Mucosa of stomach (tissue), 1 donor: Measurements from ENCODE around the gene UNCX.
"Not testable (repeated sequence)": the region's sequence is repeated elsewhere in the genome, so short reads cannot be mapped to it uniquely, and the experiment has no call there.

ENCODE experiments used
- H3K27me3 ChIP-seq: one replicate; pipeline ENCODE4 v1.7.0; 2013; ENCODE audit warnings: mild to moderate bottlenecking, low read length; ENCODE audit not compliant: control insufficient read depth, insufficient read depth
- H3K36me3 ChIP-seq: one replicate; pipeline ENCODE4 v1.7.0; 2013; ENCODE audit warnings: low read length; ENCODE audit not compliant: control insufficient read depth, insufficient read depth
- H3K4me1 ChIP-seq: one replicate; pipeline ENCODE4 v1.7.0; 2013; ENCODE audit warnings: mild to moderate bottlenecking, low read length; ENCODE audit not compliant: control insufficient read depth, insufficient read depth
- H3K4me3 ChIP-seq: one replicate; pipeline ENCODE4 v1.7.0; 2013; ENCODE audit warnings: low read length
- H3K9ac ChIP-seq: one replicate; pipeline ENCODE4 v1.7.0; 2013; ENCODE audit warnings: mild to moderate bottlenecking, low read length, moderate library complexity
- H3K9me3 ChIP-seq: one replicate; pipeline ENCODE4 v1.7.0; 2013; ENCODE audit warnings: mild to moderate bottlenecking, low read length, moderate library complexity; ENCODE audit not compliant: control insufficient read depth
- donor health status: Pancreatic carcinoma.

UNCX gene

GRCh38 chr7:1202914-1203313 lies 29.8 kb upstream of the UNCX start:
- not testable (repeated sequence) for H3K4me3 ChIP-seq, H3K27me3 ChIP-seq, H3K9ac ChIP-seq, H3K4me1 ChIP-seq, H3K36me3 ChIP-seq, H3K9me3 ChIP-seq

GRCh38 chr7:1204460-1205140 lies 28.1 kb upstream of the UNCX start:
- H3K4me1 ChIP-seq = no peaks in the 10 kb centered on the region
- H3K4me3 ChIP-seq = no peak overlapping the region
- H3K9ac ChIP-seq = no peak overlapping the region
- H3K9me3 ChIP-seq = no peaks in the 10 kb centered on the region
- peaks cover 16% of the 10 kb centered on the region for H3K27me3 ChIP-seq
- no peaks in the 10 kb centered on the region for H3K36me3 ChIP-seq

DNA sequence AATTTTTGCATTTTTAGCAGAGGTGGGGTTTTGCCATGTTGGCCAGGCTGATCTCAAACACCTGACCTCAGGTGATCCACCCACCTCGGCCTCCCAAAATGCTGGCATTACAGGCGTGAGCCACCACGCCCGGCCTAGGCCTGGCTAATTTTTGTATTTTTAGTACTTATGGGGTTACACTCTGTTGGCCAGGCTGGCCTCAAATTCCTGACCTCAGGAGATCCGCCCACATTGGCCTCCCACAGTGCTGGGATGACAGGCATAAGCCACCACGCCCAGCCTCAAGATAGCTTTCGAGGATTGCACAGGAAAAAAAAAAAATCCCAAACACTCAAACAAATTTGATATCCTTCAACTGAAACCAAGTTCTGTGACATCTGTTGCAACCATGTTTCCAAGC lies 26.9 kb upstream of the UNCX start:
- H3K4me1 ChIP-seq, H3K9ac ChIP-seq: not testable (repeated sequence)

DNA sequence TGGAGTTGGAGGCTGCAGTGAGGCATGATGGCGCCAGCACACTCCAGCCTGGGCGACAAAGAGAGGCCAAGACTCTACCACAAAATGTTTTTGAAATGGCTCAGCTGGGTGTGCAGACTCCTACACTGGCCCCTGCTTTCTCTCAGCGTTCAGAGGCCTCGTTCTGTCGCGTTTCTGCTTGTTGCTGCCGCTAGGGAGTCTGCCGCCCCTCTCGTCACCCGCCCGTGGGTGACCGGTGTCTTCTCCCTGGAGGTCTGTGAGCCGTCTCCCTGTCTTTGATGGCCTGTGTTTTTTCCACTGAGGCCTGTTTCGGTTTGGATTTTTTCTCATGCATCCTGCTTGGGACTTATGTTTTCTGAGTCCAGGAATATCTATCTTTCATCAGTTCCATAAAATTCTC lies 23.6 kb upstream of the UNCX start:
- Histone ChIP-seq H3K27me3 (peaks cover 28% of the 10 kb centered on the region), H3K4me1 (no peaks in the 10 kb centered on the region)

More for the DNA sequence above, 26.9 kb upstream of the UNCX start:
- H3K36me3 ChIP-seq, H3K4me3 ChIP-seq, H3K9me3 ChIP-seq: not testable (repeated sequence)
- peaks cover 24% of the 10 kb centered on the region for H3K27me3 ChIP-seq

DNA sequence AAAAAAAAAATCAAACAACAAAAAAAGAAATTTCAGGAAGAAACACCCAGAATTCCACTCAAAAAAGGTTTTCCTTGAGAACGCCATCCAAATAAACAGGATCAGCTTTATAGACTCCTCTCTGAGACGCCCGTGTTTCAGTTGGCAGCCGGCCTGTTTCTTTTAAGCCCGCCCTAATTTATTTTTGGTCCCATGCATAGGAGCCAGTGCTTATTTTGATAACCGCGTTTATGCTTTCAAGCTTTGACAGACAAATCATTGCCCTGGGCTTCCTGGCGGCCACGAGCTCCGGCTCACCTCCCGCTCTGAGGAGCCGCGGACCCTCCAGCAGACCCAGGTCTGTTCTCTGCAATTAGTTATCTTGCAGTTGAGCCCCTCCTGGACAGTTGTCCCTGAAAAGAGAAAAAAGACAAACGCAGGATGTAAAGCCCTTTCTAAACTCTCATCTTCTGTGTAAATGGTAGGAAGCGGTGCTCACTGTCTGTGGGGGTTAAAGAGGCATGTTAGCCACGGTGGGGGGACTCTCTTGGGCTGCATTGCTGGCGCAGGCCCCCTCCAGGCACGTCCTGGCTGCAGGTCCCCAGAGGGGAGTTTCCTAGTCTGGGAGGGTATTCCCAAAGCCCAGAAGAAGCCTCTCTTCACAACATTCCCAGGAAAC lies 22.2 kb upstream of the UNCX start:
- peaks cover 33% of the 10 kb centered on the region for H3K27me3 ChIP-seq
- H3K36me3 ChIP-seq = no peaks in the 10 kb centered on the region
- no peaks in the 10 kb centered on the region for H3K9me3 ChIP-seq
- H3K4me1 ChIP-seq = no peaks in the 10 kb centered on the region
- no peak overlapping the region for H3K9ac ChIP-seq
- no peak overlapping the region for H3K4me3 ChIP-seq

More for the DNA sequence above, 23.6 kb upstream of the UNCX start:
- Histone ChIP-seq H3K36me3 (no peaks in the 10 kb centered on the region), H3K9ac (no peak overlapping the region), H3K9me3 (no peaks in the 10 kb centered on the region), H3K4me3 (no peak overlapping the region)

GRCh38 chr7:1210979-1211608 lies 21.6 kb upstream of the UNCX start:
- peaks cover 33% of the 10 kb centered on the region for H3K27me3 ChIP-seq
- no peak overlapping the region for H3K4me3 ChIP-seq
- no peak overlapping the region for H3K9ac ChIP-seq
- H3K36me3 ChIP-seq = no peaks in the 10 kb centered on the region
- H3K4me1 ChIP-seq = no peaks in the 10 kb centered on the region
- no peaks in the 10 kb centered on the region for H3K9me3 ChIP-seq

- H3K9ac ChIP-seq = no peak overlapping the region
- H3K9me3 ChIP-seq = no peaks in the 10 kb centered on the region
- H3K27me3 ChIP-seq = peaks cover 33% of the 10 kb centered on the region
- no peaks in the 10 kb centered on the region for H3K36me3 ChIP-seq
- H3K4me3 ChIP-seq = no peak overlapping the region
- no peaks in the 10 kb centered on the region for H3K4me1 ChIP-seq
Measured at GRCh38 chr7:1211611-1212010, 21.1 kb upstream of the UNCX start.

- H3K27me3 ChIP-seq = peaks cover 33% of the 10 kb centered on the region
- H3K9me3 ChIP-seq, H3K9ac ChIP-seq, H3K36me3 ChIP-seq, H3K4me1 ChIP-seq, H3K4me3 ChIP-seq: not testable (repeated sequence)
Measured at GRCh38 chr7:1212025-1212424, 20.6 kb upstream of the UNCX start.

- Histone ChIP-seq H3K9me3 (no peaks in the 10 kb centered on the region), H3K27me3 (peaks cover 35% of the 10 kb centered on the region), H3K4me1 (no peaks in the 10 kb centered on the region), H3K4me3 (no peak overlapping the region), H3K36me3 (no peaks in the 10 kb centered on the region), H3K9ac (no peak overlapping the region)
Measured at GRCh38 chr7:1214516-1214915, 18.2 kb upstream of the UNCX start.

DNA sequence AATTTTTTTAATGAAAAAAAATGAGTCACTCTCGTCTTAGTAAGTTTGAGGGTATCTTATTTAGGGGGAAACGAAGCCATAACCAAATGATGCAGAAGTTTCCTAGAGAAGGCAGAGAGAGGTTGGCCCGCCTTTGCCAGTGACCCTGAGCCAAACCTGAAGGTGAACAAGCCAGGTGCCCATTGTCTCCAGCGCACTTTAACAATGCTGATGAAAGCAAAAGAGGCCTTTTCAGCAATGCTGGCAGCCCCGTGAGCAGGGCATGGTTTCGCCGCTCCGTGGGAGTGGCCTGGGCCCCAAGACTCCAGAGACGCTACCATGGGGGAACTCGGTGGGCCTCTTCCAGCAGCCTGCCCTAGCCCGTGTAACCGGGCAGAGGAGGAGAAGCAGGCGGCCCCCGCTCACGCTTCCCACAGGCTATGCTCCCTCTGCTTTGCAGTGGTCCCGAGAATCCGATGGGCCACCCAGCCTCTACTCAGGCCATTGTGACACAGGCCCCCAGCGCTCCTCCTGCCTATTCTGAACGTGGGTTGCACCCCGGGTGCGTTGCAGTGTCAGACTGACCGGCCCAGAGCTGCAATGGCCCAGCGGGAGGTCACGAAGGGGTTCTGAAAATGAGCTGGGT lies 14.0 kb upstream of the UNCX start:
- no peaks in the 10 kb centered on the region for H3K36me3 ChIP-seq
- no peaks in the 10 kb centered on the region for H3K4me1 ChIP-seq
- no peak overlapping the region for H3K9ac ChIP-seq
- peaks cover 46% of the 10 kb centered on the region for H3K27me3 ChIP-seq
- no peak overlapping the region for H3K4me3 ChIP-seq
- H3K9me3 ChIP-seq = no peaks in the 10 kb centered on the region

GRCh38 chr7:1219498-1219897 lies 13.2 kb upstream of the UNCX start:
- peaks cover 53% of the 10 kb centered on the region for H3K27me3 ChIP-seq
- H3K9me3 ChIP-seq = no peaks in the 10 kb centered on the region
- H3K36me3 ChIP-seq = no peaks in the 10 kb centered on the region
- no peak overlapping the region for H3K9ac ChIP-seq
- no peak overlapping the region for H3K4me3 ChIP-seq
- no peaks in the 10 kb centered on the region for H3K4me1 ChIP-seq
